Fibroblast of villous mesenchyme (primary cell): ENCODE measurements around the gene ATP2A1. TPM values are rescaled to one million over a fixed set of nuclear protein-coding genes. Genes with fewer than 3 reads are reported as not detected.

Source experiments
- DNase-seq: peaks from one replicate; pipeline ENCODE4 v3.0.0-alpha.2; 2010; ENCODE audit warnings: low read depth
- H3K4me3 ChIP-seq: 2 replicates; pipeline ENCODE4 v1.5.1; 2011; ENCODE audit warnings: low read depth, mild to moderate bottlenecking, low read length
- CTCF ChIP-seq: IDR thresholded peaks from 2 replicates; pipeline ENCODE4 v1.5.1; 2012; ENCODE audit warnings: low read depth, mild to moderate bottlenecking, low read length; ENCODE audit not compliant: insufficient read depth
- total RNA-seq: library from RNA; depleted of rRNA; stranded (reverse); fragments of >200 nt; gene quantifications from 2 replicates; pipeline ENCODE4 v1.2.3, GENCODE V29; 2012

The ATP2A1 gene
- total RNA-seq: under 0.01 and 0.43 TPM in 2 replicates

GRCh38 chr16:28878083-28878926 is at the start of gene ATP2A1:
Gene ATP2A1, plus strand, starts transcription at chr16:28878488. Its CDS starts 184 bp downstream, at chr16:28878672.
- no peak for DNase-seq
- H3K4me3 ChIP-seq: peak within 1 kb of the TSS; percentile 73
- no peak for TF ChIP-seq CTCF

GRCh38 chr16:28829747-28830146 is 48.5 kb upstream of the ATP2A1 start:
- no peak for DNase-seq
- TF ChIP-seq CTCF: no peak
- H3K4me3 ChIP-seq: no peak overlapping the region

- TF ChIP-seq CTCF: no peak
- DNase-seq: no peak
- H3K4me3 ChIP-seq: no peak overlapping the region
These were observed 47.8 kb upstream of the ATP2A1 start for GRCh38 chr16:28830531-28830930.

GRCh38 chr16:28834349-28834748 is 43.9 kb upstream of the ATP2A1 start:
- no peak for DNase-seq
- TF ChIP-seq CTCF: no peak
- no peak overlapping the region for H3K4me3 ChIP-seq

- no peak overlapping the region for H3K4me3 ChIP-seq
- no peak for TF ChIP-seq CTCF
- DNase-seq: no peak
These were observed 43.1 kb upstream of the ATP2A1 start for GRCh38 chr16:28834873-28835863.

- no peak overlapping the region for H3K4me3 ChIP-seq
- no peak for TF ChIP-seq CTCF
- DNase-seq: no peak
These were observed 42.2 kb upstream of the ATP2A1 start for GRCh38 chr16:28835864-28836760.
